Measurements from ENCODE around the gene DOK5.

- TF ChIP-seq POLR2A (IDR thresholded peaks at IDR 0.05) (no peak), CTCF (IDR thresholded peaks at IDR 0.05) (no peak), EP300 (IDR thresholded peaks at IDR 0.05) (no peak)
Measured at GRCh38 chr20:54550776-54551396, 75.5 kb downstream of the DOK5 start.

Measured in ovary (tissue), 3 donors.